ENCODE data around the gene RNF14.

- TF ChIP-seq CTCF (IDR thresholded peaks at IDR 0.05) (no peak), POLR2A (IDR thresholded peaks at IDR 0.05) (no peak)
These were observed 20.1 kb upstream of the RNF14 start for GRCh38 chr5:141948812-141949211.

Measured in gastroesophageal sphincter (tissue), 3 donors.